COR-L47 (cell line): Measurements from ENCODE around the gene LANCL2.
"Not testable (repeated sequence)": the region's sequence is repeated elsewhere in the genome, so short reads cannot be mapped to it uniquely, and the experiment has no call there.

Experiments used
- DNase-seq: peaks from one replicate; lab custom pipeline; 2025; lab: John Stamatoyannopoulos, UW

The LANCL2 gene

DNA sequence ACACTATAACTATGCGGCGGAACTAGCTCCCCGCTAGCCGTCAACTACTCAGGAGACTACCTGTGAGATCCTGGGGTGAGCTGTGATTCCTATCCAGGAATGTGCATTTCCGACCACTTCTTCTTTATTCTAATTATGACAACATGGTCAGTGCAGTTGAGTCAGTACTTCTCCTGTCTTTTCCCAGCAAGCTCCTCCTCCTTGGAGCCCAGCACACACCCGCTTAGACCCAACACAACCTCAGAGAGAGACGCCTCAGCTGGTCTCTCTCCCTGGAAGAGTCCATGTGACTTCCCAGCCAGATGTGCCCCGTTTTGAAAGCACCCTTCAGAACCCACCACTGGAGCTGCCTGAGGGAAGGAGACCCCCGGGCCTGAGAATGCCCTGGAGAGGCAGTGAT, 106.5 kb downstream of the LANCL2 start:
- DNase-seq, result not testable (repeated sequence)

- DNase-seq, result not testable (repeated sequence)
Measured at GRCh38 chr7:55472406-55472805, 107.3 kb downstream of the LANCL2 start.

DNA sequence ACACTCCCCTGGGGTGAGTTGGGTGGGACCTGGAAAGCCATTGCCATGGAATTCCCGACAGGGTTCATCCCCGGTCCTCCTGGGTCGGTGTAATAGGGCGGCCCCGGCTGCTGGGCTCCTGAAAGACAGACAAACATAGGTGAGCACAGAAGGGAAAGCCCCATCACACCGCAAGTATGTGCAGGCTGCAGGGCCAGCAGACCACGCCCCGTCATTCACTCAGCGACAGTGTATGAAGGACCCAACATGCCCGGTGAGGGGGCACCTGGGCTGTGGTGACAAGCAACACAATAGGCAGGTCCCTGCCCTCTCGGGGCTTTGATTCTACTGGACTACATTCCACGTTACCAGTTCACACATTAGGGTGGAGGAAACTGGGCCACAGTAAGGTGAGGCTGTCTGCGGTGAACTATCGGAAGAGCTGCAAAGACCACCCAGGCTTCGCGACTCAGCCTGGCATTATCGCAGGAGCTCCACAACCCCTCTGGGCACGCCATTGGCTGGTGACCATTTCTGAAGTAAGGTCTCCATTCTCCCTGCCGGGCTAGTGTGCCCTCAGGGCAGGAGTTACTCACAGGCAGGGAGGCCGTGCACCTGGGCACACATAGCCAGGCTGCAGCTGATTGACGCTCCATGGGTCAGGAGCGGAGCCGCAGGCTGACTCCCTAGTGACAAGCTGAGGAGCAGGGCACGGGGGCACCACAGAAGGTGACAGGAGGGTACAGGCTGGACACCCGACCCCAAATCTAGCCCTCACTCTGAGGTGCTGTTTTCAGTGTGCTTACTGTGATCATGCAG, 108.0 kb downstream of the LANCL2 start:
- no peak for DNase-seq

- no peak for DNase-seq
Measured at GRCh38 chr7:55473932-55474331, 108.8 kb downstream of the LANCL2 start.

DNA sequence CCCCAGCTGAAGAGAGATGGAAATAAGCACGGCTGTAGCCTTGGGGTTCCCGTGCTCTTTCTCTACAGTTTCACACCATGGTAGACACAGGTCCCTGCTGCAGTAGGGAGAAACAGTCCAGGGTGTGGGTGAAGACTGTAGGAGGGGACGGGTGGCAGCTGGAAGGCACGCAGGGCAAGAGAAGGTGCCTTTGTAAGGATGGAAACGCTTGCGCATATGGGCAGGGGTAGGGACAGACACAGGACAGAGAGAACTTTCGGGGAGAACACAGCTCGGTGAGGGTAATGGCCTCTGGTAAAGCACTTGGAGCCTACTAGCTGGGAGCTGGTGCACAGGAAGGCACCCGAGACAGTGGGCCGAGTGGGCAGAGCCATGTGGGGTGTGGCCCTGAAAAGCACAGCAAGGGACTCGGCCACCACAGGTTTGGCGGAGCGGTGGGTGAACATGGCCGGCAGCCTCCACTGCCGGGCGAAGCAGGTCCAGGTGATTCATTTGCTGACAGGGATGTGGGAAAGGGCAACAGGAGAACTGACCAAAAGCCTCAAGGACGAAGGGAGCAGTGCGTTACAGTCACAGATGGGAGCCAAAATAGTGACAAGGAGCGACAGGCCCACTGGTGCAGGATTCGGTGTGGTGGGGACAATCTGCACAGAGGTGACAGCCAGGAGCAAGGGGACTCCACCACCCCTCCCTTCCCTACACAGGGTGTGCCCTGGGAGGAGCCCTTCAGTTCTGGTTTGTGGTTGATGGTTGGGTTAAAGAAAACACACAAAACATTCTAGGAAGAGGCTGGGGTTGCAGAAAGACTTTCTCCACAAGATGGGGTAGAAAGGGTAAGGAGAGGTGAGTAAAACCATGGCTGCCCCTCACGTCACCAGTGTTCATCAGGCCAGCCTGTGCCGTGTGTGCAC, 110.1 kb downstream of the LANCL2 start:
- DNase-seq, result no peak

DNA sequence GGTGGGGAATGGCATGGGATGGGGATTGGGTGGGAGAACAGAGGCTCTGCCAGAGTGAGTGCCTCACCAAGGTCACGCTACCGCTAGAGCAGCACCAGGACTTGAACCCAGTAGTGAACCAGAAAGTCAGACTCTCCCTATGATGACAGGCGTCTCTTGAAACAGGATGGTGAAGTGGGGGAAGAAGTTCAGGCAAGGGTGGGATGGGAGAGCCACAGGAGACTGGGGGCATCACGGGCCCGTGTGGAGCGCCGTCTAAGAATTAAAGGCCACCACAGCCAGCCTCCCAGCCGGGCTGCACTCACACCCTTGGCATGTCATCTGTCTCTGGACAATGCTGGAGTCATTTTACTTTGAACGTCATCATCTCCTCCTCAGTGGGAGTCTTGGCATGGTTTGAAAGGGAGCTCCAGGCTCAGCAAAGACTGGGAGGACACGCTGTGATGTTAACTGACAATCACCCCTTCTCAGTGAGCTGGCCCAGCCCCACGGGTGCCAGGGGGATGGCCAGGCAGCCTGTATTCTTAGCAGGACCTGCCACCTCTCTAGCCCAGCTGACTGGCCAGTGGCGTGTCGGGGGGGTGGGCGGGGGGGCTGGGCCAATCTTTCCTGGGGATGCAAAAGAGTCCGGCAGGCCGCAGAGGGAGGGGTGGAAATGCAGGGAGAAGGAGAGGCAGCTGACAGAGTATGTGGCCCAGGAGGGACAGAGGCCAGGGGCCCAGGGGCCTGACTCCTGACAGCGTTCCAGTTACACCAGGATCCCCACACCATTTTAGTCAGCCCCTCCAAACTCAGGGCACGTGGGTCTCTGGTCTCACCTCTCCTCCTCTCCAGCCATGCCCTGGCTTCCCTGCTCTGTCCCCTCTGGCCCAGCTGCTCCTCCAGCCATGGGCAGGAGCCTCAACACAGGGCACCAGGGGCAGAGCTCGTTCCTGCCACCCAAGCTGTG, 111.0 kb downstream of the LANCL2 start:
- DNase-seq, result peak; percentile 82

DNA sequence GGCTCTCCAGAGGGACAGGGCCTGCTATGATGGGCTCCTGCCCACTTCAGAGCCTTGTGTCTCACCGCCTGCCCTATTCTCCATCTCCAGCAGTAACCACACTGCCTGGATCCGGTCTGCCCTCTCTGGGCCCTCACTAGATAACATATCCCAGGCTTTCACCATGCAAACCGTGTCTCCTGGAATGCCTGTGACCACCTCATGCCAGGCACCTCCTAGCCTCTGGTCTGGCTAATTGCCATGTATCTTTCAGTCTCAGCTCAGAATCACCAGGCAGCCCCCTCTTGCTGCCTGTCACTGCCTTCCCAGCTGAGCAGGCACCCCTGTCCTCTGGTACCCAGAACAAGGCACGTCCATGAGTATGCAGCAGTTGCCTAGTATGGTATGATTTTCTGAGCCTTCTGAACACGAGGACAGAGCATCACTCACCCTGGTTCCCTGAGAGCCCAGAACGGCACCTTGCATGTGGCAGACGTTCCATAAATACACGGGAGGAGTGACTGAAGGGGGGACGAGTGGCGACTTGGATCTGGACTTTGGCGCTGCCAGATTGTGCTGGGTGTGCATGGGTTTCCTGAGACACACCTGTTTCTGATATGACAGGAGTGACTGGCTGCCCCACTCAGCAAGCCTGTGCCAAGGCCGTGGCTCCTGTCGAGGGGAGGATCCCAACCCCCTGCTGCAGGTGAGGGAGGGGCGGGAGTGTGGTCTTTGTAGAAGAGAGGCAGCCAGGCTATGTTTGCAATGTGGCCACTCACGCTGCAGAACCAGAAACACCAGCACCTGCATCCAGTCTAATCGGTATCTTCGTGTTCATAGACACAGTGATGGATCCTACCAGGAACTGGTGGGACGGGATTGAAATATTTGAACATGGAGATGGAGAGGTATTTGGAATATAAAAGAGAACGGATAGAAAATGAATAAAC, 112.0 kb downstream of the LANCL2 start:
- DNase-seq, result no peak

DNA sequence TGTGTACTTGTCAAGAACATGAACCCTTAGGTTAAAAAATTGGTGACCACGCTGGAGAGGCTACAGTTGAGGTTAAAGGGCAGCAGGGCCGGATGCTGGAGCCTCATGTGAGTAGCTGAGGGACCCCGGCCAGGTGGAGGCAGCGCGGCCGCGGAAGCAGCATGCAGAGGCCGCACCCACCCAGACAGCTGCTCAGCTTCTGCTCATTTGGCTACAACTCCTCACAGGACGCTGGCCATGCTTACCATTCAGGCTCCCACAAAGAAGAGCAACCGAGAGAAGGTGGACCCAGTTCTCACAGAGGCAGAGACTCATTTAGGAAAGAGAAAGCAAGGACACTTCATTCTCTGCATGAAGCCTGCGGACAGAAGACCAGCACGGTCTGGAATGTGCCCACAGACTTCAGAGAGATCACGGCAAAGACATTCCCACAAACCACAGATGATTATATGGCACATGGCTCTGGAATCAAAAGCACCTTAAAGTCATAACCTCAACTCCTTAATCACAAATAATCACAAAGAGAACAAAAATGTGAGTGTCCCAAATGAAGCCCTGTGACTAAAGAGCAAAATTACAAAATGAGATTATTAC, 112.7 kb downstream of the LANCL2 start:
- DNase-seq, result no peak

DNA sequence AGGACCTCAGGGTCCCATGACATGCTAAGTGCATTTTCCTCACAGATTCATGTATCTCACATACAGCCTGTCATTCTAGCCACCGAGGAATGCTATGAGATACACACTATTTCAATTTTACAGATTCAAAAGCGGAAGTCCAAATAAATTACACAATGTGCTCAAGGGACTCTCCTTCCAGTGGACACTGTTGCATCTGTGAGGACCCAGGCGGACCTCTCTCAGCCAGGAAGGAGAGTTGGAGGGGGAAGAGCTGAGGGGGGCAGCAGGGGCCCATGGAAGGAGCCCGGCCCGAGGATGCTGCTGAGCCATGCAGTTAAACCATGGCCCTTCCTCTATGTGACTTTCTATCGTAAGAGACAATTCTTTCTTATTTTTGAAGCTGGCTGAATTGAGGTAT, 113.6 kb downstream of the LANCL2 start:
- DNase-seq, result no peak

GRCh38 chr7:55481155-55481554, 116.0 kb downstream of the LANCL2 start:
- DNase-seq, result no peak

DNA sequence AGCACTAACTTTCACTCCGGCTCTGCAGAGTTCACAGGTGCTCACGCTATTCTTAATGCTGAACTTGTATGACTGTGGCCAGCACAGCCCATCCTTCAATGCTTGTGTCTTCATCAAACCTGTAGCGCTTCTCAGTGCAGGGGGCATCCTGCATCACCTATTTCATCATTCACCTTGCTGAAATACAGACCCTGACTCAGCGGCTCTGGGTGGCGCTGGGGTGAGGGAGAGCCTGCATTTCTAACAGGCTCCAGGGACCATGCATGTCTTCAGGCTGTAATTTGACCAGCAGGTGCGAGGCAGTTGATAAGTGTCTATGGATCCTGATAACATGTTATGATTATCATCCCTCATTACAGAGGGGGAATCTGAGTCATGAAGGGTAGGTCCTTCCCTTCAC, 117.9 kb downstream of the LANCL2 start:
- DNase-seq, result no peak
